NCI-H2029 treated with DMSO at 0.1 percent for 48 hours (cell line): ENCODE data around the gene LDB1.

ENCODE experiments used
- DNase-seq: peaks from one replicate; lab custom pipeline; 2025; lab: John Stamatoyannopoulos, UW

LDB1 gene

GRCh38 chr10:102120142-102120990 is at the start of gene LDB1:
Gene LDB1, minus strand, starts transcription at chr10:102120368. Its CDS starts 258 bp downstream, at chr10:102120110.
- DNase-seq = no peak

GRCh38 chr10:102167861-102168260 is 47.7 kb upstream of the LDB1 start:
- DNase-seq = no peak

GRCh38 chr10:102163342-102163989 is 43.3 kb upstream of the LDB1 start:
- no peak for DNase-seq

- DNase-seq = no peak
These were observed 39.7 kb upstream of the LDB1 start for GRCh38 chr10:102159831-102160230.

GRCh38 chr10:102159051-102159597 is 39.0 kb upstream of the LDB1 start:
- DNase-seq = no peak

- DNase-seq = no peak
These were observed 37.1 kb upstream of the LDB1 start for GRCh38 chr10:102157224-102157623.

- DNase-seq = no peak
These were observed 34.4 kb upstream of the LDB1 start for GRCh38 chr10:102154466-102155116.

GRCh38 chr10:102153093-102153620 is 33.0 kb upstream of the LDB1 start:
- no peak for DNase-seq

GRCh38 chr10:102152545-102152890 is 32.4 kb upstream of the LDB1 start:
- no peak for DNase-seq

GRCh38 chr10:102151774-102152544 is 31.8 kb upstream of the LDB1 start, which contains the start of gene NOLC1:
Gene NOLC1, plus strand, starts transcription at chr10:102152389. Its CDS starts 22 bp downstream, at chr10:102152411.
- DNase-seq = peak; percentile 55

GRCh38 chr10:102150970-102151773 is 31.0 kb upstream of the LDB1 start:
- DNase-seq = no peak

- DNase-seq = no peak
These were observed 28.1 kb upstream of the LDB1 start for GRCh38 chr10:102148275-102148674.

- no peak for DNase-seq
These were observed 27.4 kb upstream of the LDB1 start for GRCh38 chr10:102147561-102147960.

GRCh38 chr10:102146971-102147428 is 26.8 kb upstream of the LDB1 start:
- no peak for DNase-seq

- DNase-seq = no peak
These were observed 21.5 kb upstream of the LDB1 start for GRCh38 chr10:102141583-102142107.

- DNase-seq = no peak
These were observed 20.9 kb upstream of the LDB1 start for GRCh38 chr10:102140913-102141540.

- no peak for DNase-seq
These were observed 20.1 kb upstream of the LDB1 start for GRCh38 chr10:102140218-102140617.

GRCh38 chr10:102139281-102140110 is 19.3 kb upstream of the LDB1 start:
- no peak for DNase-seq
